H7 (cell line): ENCODE measurements around the gene EPHA8. TPM values are rescaled to one million over a fixed set of nuclear protein-coding genes. Genes with fewer than 3 reads are reported as not detected.

Experiments used
- DNase-seq: peaks from one replicate; pipeline ENCODE4 v3.0.0; 2012
- H3K27me3 ChIP-seq: 2 replicates; pipeline ENCODE4 v1.6.0; 2011; ENCODE audit warnings: mild to moderate bottlenecking, low read length; ENCODE audit not compliant: control insufficient read depth, insufficient read depth
- H3K36me3 ChIP-seq: replicated peaks from 2 replicates; pipeline ENCODE4 v1.5.1; 2011; ENCODE audit warnings: low read length; ENCODE audit not compliant: control insufficient read depth, insufficient read depth
- H3K4me3 ChIP-seq: 2 replicates; pipeline ENCODE4 v1.5.1; 2011; ENCODE audit warnings: low read depth, mild to moderate bottlenecking, control low read depth, low read length, moderate library complexity; ENCODE audit not compliant: insufficient read depth
- total RNA-seq: library from RNA; depleted of rRNA; stranded (reverse); fragments of >200 nt; shearing (Covaris generic); gene quantifications from 2 replicates; pipeline ENCODE4 v1.2.3, GENCODE V29; 2014

EPHA8 gene
- total RNA-seq, 1 experiment from 2014 or later: 4.8 TPM

DNA sequence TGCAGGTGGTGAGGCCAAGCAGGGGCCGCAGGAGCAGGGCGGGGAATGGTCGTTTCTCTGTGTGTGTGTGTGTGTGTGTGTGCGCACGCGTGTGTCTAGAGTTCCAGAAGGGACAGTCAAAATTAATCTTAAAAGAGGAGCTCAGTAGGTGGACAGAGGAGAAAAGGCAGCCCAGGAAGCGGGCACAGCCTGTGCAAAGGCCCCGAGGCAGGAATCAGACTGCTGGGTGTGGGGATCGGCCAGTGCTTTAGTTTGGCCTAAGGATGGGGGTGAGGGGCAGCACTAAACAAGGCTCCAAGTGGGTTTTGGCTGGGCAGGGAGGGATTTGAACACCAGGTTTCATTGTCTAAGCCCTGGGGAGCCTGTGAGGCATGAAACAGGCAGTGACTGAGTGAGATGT lies 21.7 kb downstream of the EPHA8 start:
- H3K36me3 ChIP-seq: no peaks in the 10 kb centered on the region
- DNase-seq: no peak
- H3K27me3 ChIP-seq: no peaks in the 10 kb centered on the region
- H3K4me3 ChIP-seq: no peak overlapping the region

DNA sequence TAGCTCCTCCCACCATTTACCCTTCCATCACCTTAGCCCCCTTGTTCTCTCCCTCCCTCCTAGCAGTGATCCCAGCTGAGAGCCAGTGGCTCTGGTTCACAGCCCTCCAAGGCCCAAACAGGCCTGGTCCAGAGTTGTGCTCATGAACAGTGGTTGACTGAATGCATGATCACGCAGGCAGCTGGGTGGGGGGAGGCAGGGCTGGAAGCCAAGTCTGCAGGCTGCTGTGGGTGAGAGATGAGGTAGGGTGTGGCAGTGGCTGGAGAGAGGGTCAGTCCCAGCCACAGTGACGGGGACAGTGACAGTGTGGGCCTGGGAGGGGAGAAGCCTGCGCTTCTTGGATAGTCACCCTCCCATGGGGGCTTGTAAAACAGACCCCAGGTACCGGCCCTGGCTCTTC lies 22.2 kb downstream of the EPHA8 start:
- Histone ChIP-seq H3K27me3 (no peaks in the 10 kb centered on the region), H3K4me3 (no peak overlapping the region), H3K36me3 (no peaks in the 10 kb centered on the region)
- no peak for DNase-seq

DNA sequence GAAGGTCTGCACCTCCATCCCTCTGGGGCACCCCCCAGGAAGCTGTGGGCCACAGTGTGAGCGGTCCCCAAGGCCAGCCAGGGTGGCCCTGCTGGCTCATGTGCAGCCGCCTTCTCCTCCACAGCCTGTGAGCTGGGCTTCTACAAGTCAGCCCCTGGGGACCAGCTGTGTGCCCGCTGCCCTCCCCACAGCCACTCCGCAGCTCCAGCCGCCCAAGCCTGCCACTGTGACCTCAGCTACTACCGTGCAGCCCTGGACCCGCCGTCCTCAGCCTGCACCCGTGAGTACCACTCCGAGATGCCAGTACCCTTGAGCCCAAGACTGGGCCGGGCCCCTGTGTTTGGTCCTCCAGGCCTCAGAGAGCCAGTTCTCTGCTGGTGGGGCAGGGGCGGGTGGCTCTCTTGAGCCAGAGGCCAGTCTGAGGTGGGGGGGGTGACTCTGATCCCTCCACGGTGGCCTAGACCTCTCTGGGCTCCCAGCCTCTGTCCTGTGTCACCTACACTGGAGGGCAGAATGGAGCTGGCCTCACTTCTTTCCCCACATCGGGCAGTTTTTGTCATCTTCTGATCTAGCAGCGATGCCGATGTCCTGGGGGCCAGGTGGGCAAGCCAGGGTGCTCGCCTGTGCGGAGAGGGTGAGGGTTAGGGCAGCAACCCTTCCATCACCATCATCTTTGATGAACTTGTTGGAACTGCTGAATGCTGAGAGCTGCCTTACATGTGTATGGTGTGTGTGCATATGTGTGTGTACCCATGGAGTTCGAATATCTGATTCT lies 23.3 kb downstream of the EPHA8 start:
- H3K36me3 ChIP-seq: no peaks in the 10 kb centered on the region
- H3K27me3 ChIP-seq: no peaks in the 10 kb centered on the region

DNA sequence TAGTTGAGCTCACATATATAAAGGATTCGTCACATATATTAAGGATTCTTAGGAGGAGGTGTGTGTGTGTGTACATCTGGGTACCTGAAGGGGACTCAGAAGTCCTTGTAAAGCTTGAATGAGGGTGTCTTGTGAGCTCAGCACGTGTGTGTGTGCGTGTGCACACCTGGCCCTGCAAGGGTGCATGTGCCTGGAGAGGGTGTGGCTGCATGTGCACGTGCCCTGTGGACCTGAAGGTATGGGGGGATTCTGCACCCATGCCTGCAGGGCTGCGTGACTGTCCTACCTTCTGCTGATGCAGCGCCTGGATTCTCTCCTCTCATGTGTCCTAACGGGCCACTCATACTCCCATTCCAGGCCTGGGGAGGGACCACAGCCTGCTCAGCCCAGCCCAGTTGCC lies 24.0 kb downstream of the EPHA8 start:
- DNase-seq: no peak
- Histone ChIP-seq H3K36me3 (no peaks in the 10 kb centered on the region), H3K4me3 (no peak overlapping the region), H3K27me3 (no peaks in the 10 kb centered on the region)

More for the DNA sequence above, 23.3 kb downstream of the EPHA8 start:
- no peak for DNase-seq
- H3K4me3 ChIP-seq: no peak overlapping the region

DNA sequence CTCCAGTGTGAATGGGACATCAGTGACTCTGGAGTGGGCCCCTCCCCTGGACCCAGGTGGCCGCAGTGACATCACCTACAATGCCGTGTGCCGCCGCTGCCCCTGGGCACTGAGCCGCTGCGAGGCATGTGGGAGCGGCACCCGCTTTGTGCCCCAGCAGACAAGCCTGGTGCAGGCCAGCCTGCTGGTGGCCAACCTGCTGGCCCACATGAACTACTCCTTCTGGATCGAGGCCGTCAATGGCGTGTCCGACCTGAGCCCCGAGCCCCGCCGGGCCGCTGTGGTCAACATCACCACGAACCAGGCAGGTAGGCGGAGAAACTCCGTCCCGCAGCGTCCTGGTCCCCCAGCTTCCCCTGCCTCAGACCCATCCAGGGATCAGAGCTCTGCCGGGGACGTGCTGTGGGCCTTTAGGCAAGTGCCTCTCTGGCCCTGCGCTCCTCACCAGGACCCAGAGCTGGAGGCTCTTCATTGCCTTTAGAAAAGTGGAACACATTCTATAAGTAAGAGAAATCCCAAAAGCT lies 25.7 kb downstream of the EPHA8 start:
- Histone ChIP-seq H3K27me3 (no peaks in the 10 kb centered on the region), H3K36me3 (no peaks in the 10 kb centered on the region), H3K4me3 (no peak overlapping the region)
- no peak for DNase-seq

DNA sequence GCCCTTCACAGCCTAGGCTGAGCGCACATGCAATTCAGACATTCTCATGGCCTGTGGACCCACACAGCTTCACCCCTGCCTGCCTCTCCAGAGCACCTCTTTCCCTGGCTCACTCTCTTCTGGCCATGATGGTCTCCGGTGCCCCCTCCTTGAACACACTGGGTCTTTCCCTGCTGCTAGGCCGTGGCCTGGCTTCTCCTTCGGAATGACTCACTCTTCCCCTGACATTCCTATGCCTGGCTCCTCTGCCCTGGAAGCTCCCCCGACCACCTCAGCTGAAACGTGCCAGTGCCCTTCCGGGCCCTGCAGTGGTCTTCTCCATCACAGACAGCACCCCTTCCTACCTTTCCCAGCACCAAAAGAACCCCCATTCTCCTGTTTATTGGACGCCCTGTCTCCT lies 28.3 kb downstream of the EPHA8 start:
- no peaks in the 10 kb centered on the region for H3K36me3 ChIP-seq
- H3K27me3 ChIP-seq: no peaks in the 10 kb centered on the region
- H3K4me3 ChIP-seq: no peak overlapping the region
- no peak for DNase-seq

DNA sequence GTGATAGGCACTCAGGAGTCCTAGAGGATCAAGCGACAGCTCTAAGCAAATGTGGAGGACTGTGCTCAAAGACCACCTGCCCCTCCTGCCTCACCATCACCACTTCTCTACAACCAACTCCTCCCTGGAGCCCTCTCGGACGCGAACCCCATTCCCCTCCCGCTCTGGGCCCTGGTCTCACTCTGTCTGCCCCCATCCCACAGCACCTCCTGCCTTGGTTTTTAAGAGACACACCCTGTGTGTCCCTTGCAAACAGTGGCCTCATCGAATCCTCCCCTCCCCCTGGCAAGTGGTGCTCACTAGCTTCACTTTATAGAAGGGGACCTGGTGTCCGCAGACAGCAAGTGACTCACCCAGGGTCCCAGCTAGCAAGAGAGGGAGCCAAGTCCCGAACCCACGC lies 28.8 kb downstream of the EPHA8 start:
- no peak for DNase-seq
- H3K27me3 ChIP-seq: no peaks in the 10 kb centered on the region
- H3K36me3 ChIP-seq: no peaks in the 10 kb centered on the region
- no peak overlapping the region for H3K4me3 ChIP-seq

DNA sequence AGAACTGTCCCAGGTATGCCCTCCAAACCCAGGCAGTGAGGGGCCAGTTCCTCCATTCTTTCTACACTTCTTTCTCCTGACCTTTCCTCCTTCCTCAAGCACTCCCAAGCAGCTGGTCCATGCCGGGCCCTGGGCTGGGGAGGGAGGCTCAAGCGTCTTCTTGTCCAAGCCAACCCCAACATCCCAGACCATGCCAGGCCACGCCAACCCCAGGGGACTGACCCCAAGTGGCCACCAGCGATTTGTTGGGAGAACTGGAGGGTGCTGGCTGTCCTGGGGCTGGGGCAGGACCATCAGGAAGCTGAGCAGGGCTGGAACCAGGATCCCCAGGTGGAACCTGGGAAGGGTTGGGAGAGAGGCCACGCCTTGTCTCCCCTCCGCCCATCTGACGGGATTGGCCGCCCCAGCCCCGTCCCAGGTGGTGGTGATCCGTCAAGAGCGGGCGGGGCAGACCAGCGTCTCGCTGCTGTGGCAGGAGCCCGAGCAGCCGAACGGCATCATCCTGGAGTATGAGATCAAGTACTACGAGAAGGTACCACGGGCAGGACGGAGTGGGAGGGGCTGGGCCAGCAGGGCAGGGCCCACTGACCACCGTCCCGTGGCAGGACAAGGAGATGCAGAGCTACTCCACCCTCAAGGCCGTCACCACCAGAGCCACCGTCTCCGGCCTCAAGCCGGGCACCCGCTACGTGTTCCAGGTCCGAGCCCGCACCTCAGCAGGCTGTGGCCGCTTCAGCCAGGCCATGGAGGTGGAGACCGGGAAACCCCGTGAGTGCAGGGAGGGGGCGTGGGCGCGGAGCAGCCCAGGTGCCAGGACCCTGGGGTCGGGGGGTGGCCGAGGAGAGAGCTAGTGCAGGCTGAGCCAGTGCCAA lies 29.9 kb downstream of the EPHA8 start:
- peak; percentile 96 for DNase-seq
- Histone ChIP-seq H3K27me3 (no peaks in the 10 kb centered on the region), H3K4me3 (peak overlapping the region; percentile 27; the same call in 1 of the 2 replicates), H3K36me3 (no peaks in the 10 kb centered on the region)

DNA sequence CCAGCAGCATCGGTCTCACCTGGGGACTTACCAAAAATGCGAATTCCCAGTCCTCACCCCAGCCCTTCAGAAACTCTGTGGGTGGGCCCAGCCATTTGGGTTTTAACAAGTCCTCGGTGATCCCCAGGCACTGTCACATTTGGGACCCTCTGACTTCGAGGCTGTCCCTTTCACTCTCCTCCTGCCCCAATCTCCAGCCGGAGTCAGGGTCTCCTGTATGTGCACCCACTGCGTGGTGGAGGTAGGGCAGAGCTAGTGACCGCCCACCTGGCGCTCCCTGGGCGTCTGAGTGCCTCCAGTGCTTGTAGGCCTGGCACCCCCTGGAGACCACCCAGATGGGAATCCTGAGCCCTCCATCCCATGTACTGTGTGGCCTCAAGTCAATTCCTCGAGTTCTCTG lies 31.1 kb downstream of the EPHA8 start:
- no peaks in the 10 kb centered on the region for H3K36me3 ChIP-seq
- no peaks in the 10 kb centered on the region for H3K27me3 ChIP-seq
- DNase-seq: no peak
- H3K4me3 ChIP-seq: no peak overlapping the region

DNA sequence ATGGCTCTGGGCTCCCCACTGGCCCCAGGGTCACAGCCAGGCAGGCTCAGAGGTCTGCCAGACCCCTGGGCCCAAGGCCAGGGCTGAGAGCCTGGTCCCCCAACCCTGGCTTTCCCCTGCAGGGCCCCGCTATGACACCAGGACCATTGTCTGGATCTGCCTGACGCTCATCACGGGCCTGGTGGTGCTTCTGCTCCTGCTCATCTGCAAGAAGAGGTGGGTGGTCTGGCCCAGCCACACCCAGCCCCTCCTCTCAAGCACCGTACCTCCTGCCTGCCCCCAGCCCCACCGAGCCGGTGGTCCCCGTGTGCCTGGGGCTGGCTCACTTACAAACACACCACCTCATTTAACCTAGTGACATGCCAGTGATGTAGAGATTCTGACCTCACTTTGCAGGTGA lies 31.8 kb downstream of the EPHA8 start:
- no peaks in the 10 kb centered on the region for H3K36me3 ChIP-seq
- H3K27me3 ChIP-seq: peaks cover under 1% of the 10 kb centered on the region; the same call in 1 of the 2 replicates
- DNase-seq: no peak
- no peak overlapping the region for H3K4me3 ChIP-seq

DNA sequence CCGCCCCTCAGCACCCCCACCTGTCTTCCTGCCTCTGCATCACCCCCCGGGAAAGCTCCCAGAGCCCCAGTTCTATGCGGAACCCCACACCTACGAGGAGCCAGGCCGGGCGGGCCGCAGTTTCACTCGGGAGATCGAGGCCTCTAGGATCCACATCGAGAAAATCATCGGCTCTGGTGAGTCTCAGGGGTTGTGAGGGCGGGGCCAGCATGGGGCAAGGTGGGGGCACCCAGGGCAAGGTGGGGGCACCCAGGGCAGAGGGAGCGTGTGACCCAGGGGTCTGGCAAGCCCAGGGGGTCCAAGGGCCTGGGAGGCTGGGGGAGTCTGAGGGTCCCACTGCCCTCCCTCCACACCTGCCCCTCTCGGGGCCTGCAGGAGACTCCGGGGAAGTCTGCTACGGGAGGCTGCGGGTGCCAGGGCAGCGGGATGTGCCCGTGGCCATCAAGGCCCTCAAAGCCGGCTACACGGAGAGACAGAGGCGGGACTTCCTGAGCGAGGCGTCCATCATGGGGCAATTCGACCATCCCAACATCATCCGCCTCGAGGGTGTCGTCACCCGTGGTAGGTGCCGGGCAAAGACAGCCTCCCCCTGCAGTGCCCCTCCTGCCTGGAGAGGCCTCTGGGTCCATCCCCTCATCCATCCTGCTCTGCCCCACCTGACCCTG lies 34.1 kb downstream of the EPHA8 start:
- no peak overlapping the region for H3K4me3 ChIP-seq
- no peak for DNase-seq
- peaks cover 2% of the 10 kb centered on the region; the same call in 1 of the 2 replicates for H3K27me3 ChIP-seq
- no peaks in the 10 kb centered on the region for H3K36me3 ChIP-seq

DNA sequence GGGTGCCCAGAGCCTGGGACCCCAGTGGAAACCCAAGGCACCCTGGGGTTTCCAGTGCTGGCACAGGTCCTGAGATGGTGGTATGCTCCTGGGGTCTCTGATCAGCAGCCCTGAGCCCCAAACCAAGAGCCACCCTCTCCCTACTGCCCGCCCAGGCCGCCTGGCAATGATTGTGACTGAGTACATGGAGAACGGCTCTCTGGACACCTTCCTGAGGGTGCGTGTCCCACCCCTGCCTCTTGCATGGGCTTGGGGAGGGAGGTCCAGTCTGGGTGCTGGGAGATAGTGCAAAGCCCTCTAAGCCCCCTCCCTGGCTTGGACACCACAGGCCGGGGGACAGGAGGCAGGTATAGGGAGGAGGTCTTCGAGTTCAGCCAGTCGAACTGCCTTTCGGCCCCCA lies 34.7 kb downstream of the EPHA8 start:
- DNase-seq: no peak
- Histone ChIP-seq H3K27me3 (peaks cover 2% of the 10 kb centered on the region; the same call in 1 of the 2 replicates), H3K4me3 (no peak overlapping the region), H3K36me3 (no peaks in the 10 kb centered on the region)

DNA sequence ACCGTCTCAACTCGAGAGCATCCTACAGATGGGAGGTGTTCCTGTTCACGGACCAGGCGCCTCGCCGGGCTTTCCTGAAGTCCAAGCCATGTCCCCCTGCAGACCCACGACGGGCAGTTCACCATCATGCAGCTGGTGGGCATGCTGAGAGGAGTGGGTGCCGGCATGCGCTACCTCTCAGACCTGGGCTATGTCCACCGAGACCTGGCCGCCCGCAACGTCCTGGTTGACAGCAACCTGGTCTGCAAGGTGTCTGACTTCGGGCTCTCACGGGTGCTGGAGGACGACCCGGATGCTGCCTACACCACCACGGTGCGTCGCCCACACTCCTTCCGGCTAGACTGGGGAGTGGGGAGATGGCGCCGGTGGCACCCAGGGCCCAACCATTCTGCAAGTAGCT lies 35.4 kb downstream of the EPHA8 start:
- H3K36me3 ChIP-seq: no peaks in the 10 kb centered on the region
- H3K4me3 ChIP-seq: no peak overlapping the region
- H3K27me3 ChIP-seq: peaks cover 2% of the 10 kb centered on the region; the same call in 1 of the 2 replicates
- no peak for DNase-seq

DNA sequence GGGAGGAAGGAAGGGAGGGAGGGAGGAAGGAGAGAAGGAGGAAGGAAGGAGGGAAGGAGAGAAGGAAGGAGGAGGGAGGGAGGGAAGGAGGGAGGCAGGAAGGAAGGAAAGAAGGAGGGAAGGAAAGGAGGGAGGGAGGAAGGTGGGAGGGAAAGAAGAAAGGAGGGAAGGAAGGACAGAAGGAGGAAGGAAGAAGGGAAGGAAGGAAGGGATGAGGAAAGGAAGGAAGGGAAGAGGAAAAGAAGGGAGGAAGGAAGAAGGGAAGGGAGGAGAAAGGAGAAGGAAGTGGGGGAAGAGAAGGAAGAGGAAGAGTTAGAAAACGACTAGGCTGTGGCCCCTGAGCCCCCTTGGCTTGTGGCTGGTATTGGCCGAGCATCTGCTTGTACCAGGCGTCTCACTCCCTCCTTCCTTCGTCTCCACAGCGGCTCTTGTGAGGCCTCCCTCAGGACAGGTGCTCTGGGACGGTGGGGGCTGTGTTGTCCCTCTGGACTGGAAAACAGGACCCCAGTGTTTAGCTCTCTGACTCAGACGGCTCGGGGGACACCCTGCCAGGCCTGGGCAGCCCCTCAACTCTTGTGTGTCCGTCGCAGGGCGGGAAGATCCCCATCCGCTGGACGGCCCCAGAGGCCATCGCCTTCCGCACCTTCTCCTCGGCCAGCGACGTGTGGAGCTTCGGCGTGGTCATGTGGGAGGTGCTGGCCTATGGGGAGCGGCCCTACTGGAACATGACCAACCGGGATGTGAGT lies 37.0 kb downstream of the EPHA8 start:
- peaks cover 2% of the 10 kb centered on the region for H3K27me3 ChIP-seq
- DNase-seq: peak; percentile 84
- no peaks in the 10 kb centered on the region for H3K36me3 ChIP-seq
- H3K4me3 ChIP-seq: no peak overlapping the region
